GM21381 (cell line): ENCODE measurements around the gene PTPRK.
A peak's percentile ranks its signal among the peaks of the same experiment; 100 is the strongest.

Source experiments
- ATAC-seq: cut with Tn5 transposase; IDR thresholded peaks from one replicate; pipeline ENCODE4 v1.9.1; 2021; ENCODE audit warnings: mild to moderate bottlenecking, moderate library complexity; ENCODE audit not compliant: unreplicated experiment

Gene PTPRK

GRCh38 chr6:128305228-128305627, 215.2 kb downstream of the PTPRK start:
- no peak for ATAC-seq

- no peak for ATAC-seq
Measured at GRCh38 chr6:128303870-128304269, 216.5 kb downstream of the PTPRK start.

DNA sequence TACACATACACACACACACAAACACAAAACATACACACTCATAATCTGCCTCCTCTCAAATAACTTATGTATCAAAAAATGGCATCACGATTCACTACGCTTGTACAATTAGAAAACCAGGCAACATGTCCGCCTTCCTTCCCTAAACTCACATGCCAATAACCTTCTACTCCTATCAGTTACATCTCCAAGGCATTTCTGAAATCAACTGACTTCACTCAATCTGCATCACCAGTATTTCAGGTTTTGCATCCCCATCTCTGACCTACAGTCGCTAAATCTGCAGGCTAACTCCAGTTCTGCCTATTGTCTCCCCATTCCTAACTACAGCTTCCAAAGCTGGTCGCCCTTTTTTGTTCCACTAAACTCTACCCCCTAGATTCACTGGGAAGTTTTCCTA, 217.5 kb downstream of the PTPRK start:
- no peak for ATAC-seq

- ATAC-seq: no peak
Measured at GRCh38 chr6:128295670-128296069, 224.7 kb downstream of the PTPRK start.

DNA sequence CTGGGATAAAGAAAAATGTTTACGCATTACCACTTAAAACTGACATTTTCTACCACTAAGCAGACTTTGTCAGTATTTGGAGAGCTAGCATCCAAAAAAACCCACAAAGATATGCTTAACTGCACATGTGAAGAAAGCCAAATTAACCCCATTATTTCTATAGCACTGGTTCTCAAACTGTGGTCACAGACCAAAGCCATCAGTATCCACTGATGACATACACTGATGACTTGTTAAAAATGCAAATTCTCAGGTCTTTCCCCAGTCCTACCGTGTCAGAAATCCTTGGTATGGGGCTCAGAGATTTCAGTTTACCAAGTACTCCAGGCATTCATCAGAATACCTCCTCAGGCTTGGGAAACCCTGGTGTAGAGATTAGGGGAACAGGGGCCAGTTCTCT, 230.2 kb downstream of the PTPRK start:
- no peak for ATAC-seq

GRCh38 chr6:128284128-128284527, 236.3 kb downstream of the PTPRK start:
- no peak for ATAC-seq

GRCh38 chr6:128282961-128283360, 237.4 kb downstream of the PTPRK start:
- ATAC-seq: no peak

GRCh38 chr6:128280960-128281359, 239.4 kb downstream of the PTPRK start:
- ATAC-seq: no peak

DNA sequence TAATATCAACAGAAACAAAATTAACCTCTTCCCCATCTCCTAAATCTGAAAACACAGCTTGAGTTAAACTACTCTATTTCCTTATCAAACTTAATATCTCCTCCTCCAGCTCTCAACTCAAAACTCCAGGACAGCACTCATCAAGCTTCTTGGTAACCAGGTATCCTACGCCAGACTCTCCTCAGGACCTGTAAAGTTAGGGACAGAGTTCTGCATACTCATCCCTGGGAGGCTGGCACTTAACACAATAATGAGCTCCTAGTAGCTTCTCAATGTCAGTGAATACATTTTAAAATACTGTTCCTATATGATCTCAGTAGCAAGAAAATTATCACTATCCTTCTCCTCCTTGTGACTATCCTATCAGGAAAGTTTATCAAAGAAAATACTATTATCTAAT, 240.3 kb downstream of the PTPRK start:
- no peak for ATAC-seq

- ATAC-seq: no peak
Measured at GRCh38 chr6:128278836-128279235, 241.6 kb downstream of the PTPRK start.

DNA sequence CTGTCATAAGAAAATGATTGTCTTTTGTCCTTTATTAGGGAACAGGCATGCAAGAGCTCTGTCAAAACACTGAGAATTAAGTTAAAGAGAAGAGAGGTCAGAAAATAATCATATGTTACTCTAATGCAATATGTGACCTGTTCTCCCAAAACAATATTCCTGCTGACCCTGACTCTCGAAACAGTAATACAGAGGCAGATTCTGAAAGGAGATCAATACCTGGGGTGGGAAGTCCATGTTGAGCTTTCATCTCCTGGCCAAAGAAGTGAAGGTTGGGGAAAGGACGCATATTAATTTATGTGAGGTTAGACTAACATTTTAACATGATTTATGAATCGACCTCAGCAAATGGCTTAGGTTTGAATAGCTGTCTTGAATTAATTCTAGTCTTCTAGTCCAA, 243.0 kb downstream of the PTPRK start:
- ATAC-seq: no peak

DNA sequence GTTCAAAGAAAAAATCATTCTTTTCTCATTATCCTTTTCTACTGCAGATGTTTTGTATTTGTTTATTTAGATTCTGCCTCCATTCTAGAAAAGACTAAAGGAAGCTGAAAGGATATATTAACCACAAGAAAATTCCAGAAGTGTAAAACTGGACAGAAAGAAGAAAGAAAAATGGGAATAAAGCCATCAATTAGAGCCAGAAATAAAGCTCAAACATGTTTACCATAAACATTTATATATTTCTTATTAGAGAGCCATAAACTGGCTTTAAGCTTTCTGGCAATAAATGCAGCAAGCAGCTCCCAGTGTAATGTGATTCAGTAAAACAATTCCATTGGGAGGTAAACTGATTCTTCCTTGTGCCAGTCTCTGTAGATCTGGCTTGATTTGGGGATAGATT, 244.1 kb downstream of the PTPRK start:
- no peak for ATAC-seq

GRCh38 chr6:128275681-128276080, 244.7 kb downstream of the PTPRK start:
- no peak for ATAC-seq

GRCh38 chr6:128275030-128275429, 245.4 kb downstream of the PTPRK start:
- no peak for ATAC-seq

GRCh38 chr6:128271527-128271926, 248.9 kb downstream of the PTPRK start:
- ATAC-seq: no peak

- ATAC-seq: no peak
Measured at GRCh38 chr6:128271011-128271410, 249.4 kb downstream of the PTPRK start.

GRCh38 chr6:128266946-128267345, 253.5 kb downstream of the PTPRK start:
- no peak for ATAC-seq

GRCh38 chr6:128265706-128266105, 254.7 kb downstream of the PTPRK start:
- ATAC-seq: no peak

DNA sequence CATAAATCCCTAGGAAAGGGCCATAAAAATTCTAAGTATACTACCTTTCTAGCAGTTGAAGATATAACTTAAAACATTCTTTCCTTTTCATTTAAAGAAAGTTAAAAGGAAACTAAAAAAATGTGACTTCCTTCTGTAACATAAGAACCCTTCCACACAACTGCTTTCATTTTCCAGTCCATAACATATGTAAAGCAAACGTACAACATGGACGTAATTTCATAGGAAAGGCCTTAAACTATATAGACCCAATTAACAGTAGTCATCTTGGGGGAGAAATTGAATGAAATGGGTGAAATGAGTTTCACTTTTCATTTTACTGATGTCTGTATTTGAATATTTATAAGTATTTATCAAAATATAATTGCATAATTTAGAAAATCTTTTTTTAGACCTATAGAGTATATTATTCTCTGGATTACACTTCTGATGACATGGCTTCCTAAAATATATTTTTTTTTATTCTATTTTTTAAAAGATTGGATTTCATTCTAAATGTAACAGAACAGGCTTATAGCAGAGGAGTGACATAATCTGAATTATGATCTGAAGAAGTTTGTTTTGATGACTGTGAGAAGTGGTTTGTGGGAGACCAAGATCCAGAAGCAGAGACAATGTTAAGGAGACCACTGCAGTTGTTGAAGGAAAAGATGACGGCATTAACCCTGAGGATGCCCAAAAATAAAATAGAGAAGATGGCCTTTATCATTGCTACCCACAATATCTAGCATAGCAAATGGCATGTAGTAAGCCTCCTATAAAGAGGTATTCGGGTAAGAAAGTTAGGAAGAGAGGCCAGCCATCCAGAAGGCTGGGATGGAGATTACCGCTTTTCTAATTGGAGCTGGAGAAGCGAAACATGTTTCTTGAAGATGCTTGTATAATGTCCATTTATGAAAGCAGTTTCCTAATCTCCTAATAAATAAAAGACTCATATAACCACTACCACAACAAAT, 260.4 kb downstream of the PTPRK start:
- ATAC-seq: peak; percentile 55

- peak; percentile 96 for ATAC-seq
Measured at GRCh38 chr6:128259029-128259724, 261.2 kb downstream of the PTPRK start.

DNA sequence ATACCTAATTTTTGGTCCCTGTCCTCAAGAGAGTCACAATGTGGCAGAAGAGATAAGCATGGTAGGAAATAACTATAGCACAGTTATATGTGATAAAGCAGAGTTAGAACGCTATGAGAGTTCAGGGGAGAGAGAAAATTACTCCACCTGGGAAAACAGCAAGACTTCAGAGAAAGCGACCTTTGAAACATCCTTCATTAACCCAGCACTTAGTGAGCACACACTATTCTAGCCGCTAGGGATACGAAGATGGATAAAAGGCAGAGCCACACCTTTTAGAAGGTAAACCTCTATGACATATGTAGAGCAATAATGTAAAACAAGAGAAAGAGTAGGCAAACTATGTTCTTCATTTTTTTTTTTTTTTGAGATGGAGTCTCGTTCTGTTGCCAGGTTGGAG, 264.3 kb downstream of the PTPRK start:
- no peak for ATAC-seq
